ENCODE data around the gene ABCA1. TPM values are rescaled to one million over a fixed set of nuclear protein-coding genes. Genes with fewer than 3 reads are reported as not detected.
A peak's percentile ranks its signal among the peaks of the same experiment; 100 is the strongest.

ABCA1 gene
- total RNA-seq, 6 donors from 2014 or later = 27.6 to 194 (median 47.0) TPM

DNA sequence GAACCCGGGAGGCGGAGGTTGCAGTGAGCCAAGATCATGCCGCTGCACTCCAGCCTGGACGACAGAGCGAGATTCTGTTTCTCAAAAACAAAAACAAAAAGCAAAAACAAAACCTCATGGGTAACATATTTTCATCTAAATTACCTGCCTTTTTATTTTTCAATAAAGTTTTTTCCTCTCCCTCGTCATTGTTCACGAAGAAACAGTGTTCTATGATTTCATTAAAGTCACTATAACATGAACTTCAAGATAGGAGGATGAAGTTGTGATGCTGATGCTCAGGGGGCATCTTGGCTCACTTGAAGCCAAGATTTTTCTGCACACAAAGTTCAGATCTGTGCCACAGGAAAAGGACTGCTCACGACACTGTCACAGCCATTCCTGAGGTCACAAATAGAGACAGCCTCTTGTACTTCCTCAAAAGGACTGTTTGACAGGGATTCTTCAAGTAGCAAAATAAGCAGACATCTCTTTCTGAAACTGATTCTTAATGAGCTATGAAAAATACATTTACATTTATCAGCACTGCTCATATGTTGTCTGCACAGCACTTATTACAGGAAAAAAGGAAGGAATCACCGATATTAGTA lies 147.9 kb downstream of the ABCA1 start:
- H3K4me3 ChIP-seq = no peak overlapping the region
- no peak for DNase-seq
- peaks cover 5 to 26% (median 9%) of the 10 kb centered on the region in 4 donors for H3K4me1 ChIP-seq
- no peak overlapping the region for H3K27ac ChIP-seq
- WGBS, 2 donors = 78 to 81% methylated on average over 9 of the region's 9 CpGs
- TF ChIP-seq POLR2AphosphoS5 (IDR thresholded peaks at IDR 0.05) (no peak), CTCF (IDR thresholded peaks at IDR 0.05) (no peak), POLR2A (IDR thresholded peaks at IDR 0.05) (no peak), EP300 (IDR thresholded peaks at IDR 0.05) (no peak)
- peak in 1 of 2 donors; percentile 51 for ATAC-seq (ENCODE audit: low FRiP score in 2 of 2)
- no peaks in the 10 kb centered on the region for H3K27me3 ChIP-seq
- peaks cover 0 to 23% (median 5%) of the 10 kb centered on the region in 4 donors for H3K36me3 ChIP-seq
- no peaks in the 10 kb centered on the region for H3K9me3 ChIP-seq

- no peak overlapping the region for H3K27ac ChIP-seq
- H3K4me1 ChIP-seq = peaks cover 5 to 22% (median 9%) of the 10 kb centered on the region in 4 donors
- no peak overlapping the region for H3K4me3 ChIP-seq
- no peaks in the 10 kb centered on the region for H3K27me3 ChIP-seq
- DNase-seq (no peak), ATAC-seq (ENCODE audit: low FRiP score in 2 of 2) (no peak)
- H3K9me3 ChIP-seq = no peaks in the 10 kb centered on the region
- peaks cover 0 to 20% (median 4%) of the 10 kb centered on the region in 4 donors for H3K36me3 ChIP-seq
- 65 to 68% methylated on average over 1 of the region's 1 CpG for WGBS, 2 donors
- TF ChIP-seq CTCF (IDR thresholded peaks at IDR 0.05) (no peak), POLR2A (IDR thresholded peaks at IDR 0.05) (no peak), POLR2AphosphoS5 (IDR thresholded peaks at IDR 0.05) (no peak), EP300 (IDR thresholded peaks at IDR 0.05) (no peak)
Measured at GRCh38 chr9:104779334-104779733, 148.6 kb downstream of the ABCA1 start.

- Histone ChIP-seq H3K9me3 (no peaks in the 10 kb centered on the region), H3K36me3 (peaks cover 0 to 14% (median 4%) of the 10 kb centered on the region in 4 donors), H3K27me3 (no peaks in the 10 kb centered on the region), H3K4me3 (no peak overlapping the region), H3K4me1 (peaks cover 5 to 21% (median 9%) of the 10 kb centered on the region in 4 donors), H3K27ac (no peak overlapping the region)
- WGBS, 2 donors = 86 to 88% methylated on average over 4 of the region's 4 CpGs
- no peak for ATAC-seq (ENCODE audit: low FRiP score in 2 of 2)
- TF ChIP-seq EP300 (IDR thresholded peaks at IDR 0.05) = no peak
- TF ChIP-seq CTCF (IDR thresholded peaks at IDR 0.05) = no peak
- TF ChIP-seq POLR2AphosphoS5 (IDR thresholded peaks at IDR 0.05) = no peak
- TF ChIP-seq POLR2A (IDR thresholded peaks at IDR 0.05) = no peak
- DNase-seq = no peak
Measured at GRCh38 chr9:104778802-104779201, 149.2 kb downstream of the ABCA1 start.

GRCh38 chr9:104776797-104777196 lies 151.2 kb downstream of the ABCA1 start:
- H3K36me3 ChIP-seq = peaks cover 0 to 2% (median 0%) of the 10 kb centered on the region in 4 donors
- peak in 1 of 2 donors; percentile 30 for ATAC-seq (ENCODE audit: low FRiP score in 2 of 2)
- TF ChIP-seq POLR2A (IDR thresholded peaks at IDR 0.05) = no peak
- TF ChIP-seq POLR2AphosphoS5 (IDR thresholded peaks at IDR 0.05) = no peak
- TF ChIP-seq EP300 (IDR thresholded peaks at IDR 0.05) = no peak
- no peak for TF ChIP-seq CTCF (IDR thresholded peaks at IDR 0.05)

GRCh38 chr9:104775976-104776375 lies 152.0 kb downstream of the ABCA1 start:
- H3K36me3 ChIP-seq = no peaks in the 10 kb centered on the region
- H3K4me3 ChIP-seq = no peak overlapping the region
- DNase-seq (no peak), ATAC-seq (ENCODE audit: low FRiP score in 2 of 2) (no peak)
- no peaks in the 10 kb centered on the region for H3K27me3 ChIP-seq
- no peak overlapping the region for H3K27ac ChIP-seq
- peaks cover 0 to 20% (median 8%) of the 10 kb centered on the region in 4 donors for H3K4me1 ChIP-seq
- TF ChIP-seq CTCF (IDR thresholded peaks at IDR 0.05) (no peak), POLR2A (IDR thresholded peaks at IDR 0.05) (no peak), POLR2AphosphoS5 (IDR thresholded peaks at IDR 0.05) (no peak), EP300 (IDR thresholded peaks at IDR 0.05) (no peak)
- no peaks in the 10 kb centered on the region for H3K9me3 ChIP-seq
- 97% methylated on average over 2 of the region's 2 CpGs for WGBS, 2 donors

More at GRCh38 chr9:104776797-104777196, 151.2 kb downstream of the ABCA1 start:
- no peaks in the 10 kb centered on the region for H3K9me3 ChIP-seq
- no peak overlapping the region for H3K4me3 ChIP-seq
- no peaks in the 10 kb centered on the region for H3K27me3 ChIP-seq
- no peak overlapping the region for H3K27ac ChIP-seq
- no peak for DNase-seq
- H3K4me1 ChIP-seq = peaks cover 5 to 21% (median 9%) of the 10 kb centered on the region in 4 donors
- 61 to 79% methylated on average over 1 of the region's 1 CpG for WGBS, 2 donors

Measured in upper lobe of left lung (tissue), 6 donors.